DOHH2 (cell line): ENCODE data around the gene OSM.

Experiments
- H3F3A ChIP-seq: fragments of 200-600 bp; sonication (generic), shearing (Covaris generic); 2 replicates; pipeline ENCODE4 v1.6.0; 2016; ENCODE audit warnings: antibody characterized with exemption, mild to moderate bottlenecking; ENCODE audit not compliant: control insufficient read depth, insufficient read depth
- H3K27ac ChIP-seq: fragments of 200-600 bp; sonication (generic); 2 replicates; pipeline ENCODE4 v1.5.1; 2014; ENCODE audit warnings: low read depth, mild to moderate bottlenecking, low read length, moderate library complexity
- H3K27me3 ChIP-seq: fragments of 200-600 bp; sonication (generic); 2 replicates; pipeline ENCODE4 v1.6.1; 2014; ENCODE audit warnings: mild to moderate bottlenecking, low read length, mixed read lengths; ENCODE audit not compliant: control insufficient read depth
- H3K36me3 ChIP-seq: fragments of 200-600 bp; sonication (generic); 2 replicates; pipeline ENCODE4 v1.6.1; 2014; ENCODE audit warnings: mild to moderate bottlenecking, low read length, moderate library complexity, mixed read lengths; ENCODE audit not compliant: control insufficient read depth
- H3K4me1 ChIP-seq: fragments of 200-600 bp; sonication (generic); 2 replicates; pipeline ENCODE4 v1.6.1; 2014; ENCODE audit warnings: mild to moderate bottlenecking, low read length, mixed read lengths; ENCODE audit not compliant: control insufficient read depth
- H3K4me2 ChIP-seq: fragments of 200-600 bp; sonication (generic); 2 replicates; pipeline ENCODE4 v1.6.0; 2014; ENCODE audit warnings: mild to moderate bottlenecking, low read length, moderate library complexity
- H3K4me3 ChIP-seq: fragments of 200-600 bp; sonication (generic); 2 replicates; pipeline ENCODE4 v1.5.1; 2014; ENCODE audit warnings: mild to moderate bottlenecking, low read length, mixed read lengths
- H3K79me2 ChIP-seq: fragments of 200-600 bp; sonication (generic); 2 replicates; pipeline ENCODE4 v1.6.1; 2014; ENCODE audit warnings: mild to moderate bottlenecking, low read length, mixed read lengths; ENCODE audit not compliant: control insufficient read depth
- H3K9me2 ChIP-seq: fragments of 200-600 bp; sonication (generic); replicated peaks from 2 replicates; pipeline ENCODE4 v1.6.1; 2014; ENCODE audit warnings: mild to moderate bottlenecking, low read length, mixed read lengths; ENCODE audit not compliant: control insufficient read depth
- H3K9me3 ChIP-seq: fragments of 200-600 bp; sonication (generic); 2 replicates; pipeline ENCODE4 v1.6.1; 2014; ENCODE audit warnings: antibody characterized with exemption, low read length, mixed read lengths; ENCODE audit not compliant: control insufficient read depth, insufficient read depth
- H4K20me1 ChIP-seq: fragments of 200-600 bp; sonication (generic); 2 replicates; pipeline ENCODE4 v1.6.0; 2014; ENCODE audit warnings: low read depth, mild to moderate bottlenecking, antibody characterized with exemption, low read length, moderate library complexity; ENCODE audit not compliant: control insufficient read depth, insufficient read depth
- EZH2phosphoT487 ChIP-seq: fragments of 200-600 bp; sonication (generic); IDR thresholded peaks from 2 replicates; pipeline ENCODE4 v1.6.1; 2017; ENCODE audit warnings: borderline replicate concordance, mild to moderate bottlenecking, antibody characterized with exemption, low read length, moderate library complexity, mixed read lengths
- TF ChIP-seq, protein P1 (sequence below): fragments of 200-600 bp; sonication (generic); IDR thresholded peaks from one replicate; pipeline ENCODE4 v1.5.1; 2014; ENCODE audit warnings: antibody characterized with exemption, mild to moderate bottlenecking, low read depth, low read length; ENCODE audit not compliant: poor library complexity, severe bottlenecking

OSM gene

GRCh38 chr22:30301995-30302809 lies 35.6 kb upstream of the OSM start:
- peaks cover 19% of the 10 kb centered on the region for H3F3A ChIP-seq
- H3K36me3 ChIP-seq, result peaks cover 12% of the 10 kb centered on the region

DNA sequence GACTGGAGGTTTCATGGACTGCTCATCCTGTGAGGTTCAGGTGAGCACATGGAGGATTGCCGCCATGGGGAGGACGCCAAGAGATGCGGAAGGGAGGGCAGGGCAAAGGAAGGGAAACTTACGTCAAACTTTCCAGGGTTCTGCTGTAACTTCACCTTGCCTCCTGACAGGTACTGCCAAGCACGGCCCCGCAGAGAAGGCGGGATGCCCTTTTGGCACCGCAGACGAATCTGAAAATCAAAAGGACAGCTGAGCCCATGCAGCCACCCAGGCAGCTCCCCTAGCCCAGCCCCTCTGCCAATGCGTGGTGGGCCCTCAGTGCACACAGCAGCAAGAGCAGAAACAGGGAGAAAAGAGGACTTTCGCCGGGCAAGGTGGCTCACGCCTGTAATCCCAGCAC lies 32.7 kb upstream of the OSM start:
- Histone ChIP-seq H3K79me2 (no peaks in the 10 kb centered on the region), H3K4me2 (no peak overlapping the region), H3K9me2 (no peaks in the 10 kb centered on the region), H3K27me3 (no peaks in the 10 kb centered on the region), H3K36me3 (peaks cover 6% of the 10 kb centered on the region), H3K9me3 (no peaks in the 10 kb centered on the region), H3K4me3 (no peak overlapping the region), H4K20me1 (no peaks in the 10 kb centered on the region), H3F3A (0 out of 2 replicates have a peak, but pooled peaks cover 7% of the 10 kb centered on the region), H3K27ac (no peak overlapping the region), H3K4me1 (peaks cover 29% of the 10 kb centered on the region)
- no peak for TF ChIP-seq EZH2phosphoT487
- TF ChIP-seq, protein P1, sequence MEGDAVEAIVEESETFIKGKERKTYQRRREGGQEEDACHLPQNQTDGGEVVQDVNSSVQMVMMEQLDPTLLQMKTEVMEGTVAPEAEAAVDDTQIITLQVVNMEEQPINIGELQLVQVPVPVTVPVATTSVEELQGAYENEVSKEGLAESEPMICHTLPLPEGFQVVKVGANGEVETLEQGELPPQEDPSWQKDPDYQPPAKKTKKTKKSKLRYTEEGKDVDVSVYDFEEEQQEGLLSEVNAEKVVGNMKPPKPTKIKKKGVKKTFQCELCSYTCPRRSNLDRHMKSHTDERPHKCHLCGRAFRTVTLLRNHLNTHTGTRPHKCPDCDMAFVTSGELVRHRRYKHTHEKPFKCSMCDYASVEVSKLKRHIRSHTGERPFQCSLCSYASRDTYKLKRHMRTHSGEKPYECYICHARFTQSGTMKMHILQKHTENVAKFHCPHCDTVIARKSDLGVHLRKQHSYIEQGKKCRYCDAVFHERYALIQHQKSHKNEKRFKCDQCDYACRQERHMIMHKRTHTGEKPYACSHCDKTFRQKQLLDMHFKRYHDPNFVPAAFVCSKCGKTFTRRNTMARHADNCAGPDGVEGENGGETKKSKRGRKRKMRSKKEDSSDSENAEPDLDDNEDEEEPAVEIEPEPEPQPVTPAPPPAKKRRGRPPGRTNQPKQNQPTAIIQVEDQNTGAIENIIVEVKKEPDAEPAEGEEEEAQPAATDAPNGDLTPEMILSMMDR, result no peak

More at GRCh38 chr22:30301995-30302809, 35.6 kb upstream of the OSM start:
- Histone ChIP-seq H3K4me3 (peak overlapping the region; percentile 35), H4K20me1 (no peaks in the 10 kb centered on the region), H3K4me1 (peaks cover 58% of the 10 kb centered on the region), H3K9me3 (no peaks in the 10 kb centered on the region), H3K4me2 (peak overlapping the region; percentile 61), H3K9me2 (no peaks in the 10 kb centered on the region), H3K27me3 (no peaks in the 10 kb centered on the region), H3K79me2 (peaks cover 6% of the 10 kb centered on the region), H3K27ac (peak overlapping the region; percentile 37)
- TF ChIP-seq, protein P1, result no peak
- TF ChIP-seq EZH2phosphoT487, result no peak

GRCh38 chr22:30297991-30298701 lies 31.5 kb upstream of the OSM start:
- no peaks in the 10 kb centered on the region for H4K20me1 ChIP-seq
- H3F3A ChIP-seq, result no peaks in the 10 kb centered on the region
- no peaks in the 10 kb centered on the region for H3K9me2 ChIP-seq
- peaks cover 6% of the 10 kb centered on the region for H3K36me3 ChIP-seq
- H3K4me1 ChIP-seq, result peaks cover 21% of the 10 kb centered on the region
- H3K9me3 ChIP-seq, result no peaks in the 10 kb centered on the region
- no peaks in the 10 kb centered on the region for H3K27me3 ChIP-seq
- no peak overlapping the region for H3K27ac ChIP-seq
- no peak overlapping the region for H3K4me2 ChIP-seq
- TF ChIP-seq, protein P1, result no peak
- no peak for TF ChIP-seq EZH2phosphoT487
- no peak overlapping the region for H3K4me3 ChIP-seq
- no peaks in the 10 kb centered on the region for H3K79me2 ChIP-seq
